Measurements from ENCODE around the gene AMOT.

The AMOT gene

DNA sequence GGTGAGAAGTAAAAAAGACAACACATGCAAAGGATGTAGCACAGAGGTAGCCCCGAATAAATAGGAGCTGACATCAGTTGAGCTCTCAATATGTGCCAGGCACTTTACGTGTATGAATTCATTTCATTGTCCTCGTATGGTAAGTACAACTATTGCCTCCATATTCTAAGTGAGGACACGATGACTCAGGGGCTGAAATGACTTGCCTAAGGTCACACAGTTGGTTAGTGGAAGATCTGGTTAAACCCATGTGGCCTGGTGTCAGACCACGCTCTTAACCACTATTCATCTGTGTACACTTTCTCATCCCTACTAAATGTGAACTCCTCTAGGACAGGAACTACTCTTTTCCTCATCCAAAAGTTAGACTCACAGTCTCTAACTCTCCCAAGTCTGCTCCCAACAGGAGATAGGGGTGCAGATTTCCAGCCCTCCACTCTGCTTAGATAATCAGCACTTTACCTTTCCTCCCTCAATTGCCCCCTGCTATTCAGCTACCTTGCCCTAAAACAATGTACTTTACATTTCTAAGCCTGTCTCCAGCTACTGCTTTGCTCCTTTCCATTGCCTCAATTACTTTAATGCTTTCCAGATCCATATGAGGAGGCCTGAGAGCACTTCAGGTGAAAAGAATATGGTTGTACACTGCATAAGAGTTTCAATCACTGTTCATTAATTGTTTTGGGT lies 102.1 kb downstream of the AMOT start:
- peak; percentile 39 for DNase-seq (ENCODE audit: low spot score)

DNA sequence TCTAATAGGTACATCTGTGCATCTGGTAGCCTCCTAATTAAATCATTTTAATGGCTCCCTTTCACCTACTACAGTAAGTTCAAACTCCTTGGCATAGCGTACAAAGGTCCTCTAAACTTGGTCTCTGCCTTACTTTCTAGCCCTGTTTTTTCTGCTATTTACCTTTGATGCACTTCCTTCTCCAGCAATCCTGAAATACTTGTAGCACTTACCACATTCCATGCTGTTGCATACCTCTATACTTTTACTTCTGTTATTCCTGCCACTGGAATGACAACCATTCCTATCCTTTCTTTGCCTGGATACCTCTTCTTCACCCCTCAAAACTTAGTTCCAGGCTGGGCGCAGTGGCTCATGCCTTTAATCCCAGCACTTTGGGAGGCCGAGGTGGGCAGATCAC lies 104.3 kb downstream of the AMOT start:
- DNase-seq (ENCODE audit: low spot score) = no peak

DNA sequence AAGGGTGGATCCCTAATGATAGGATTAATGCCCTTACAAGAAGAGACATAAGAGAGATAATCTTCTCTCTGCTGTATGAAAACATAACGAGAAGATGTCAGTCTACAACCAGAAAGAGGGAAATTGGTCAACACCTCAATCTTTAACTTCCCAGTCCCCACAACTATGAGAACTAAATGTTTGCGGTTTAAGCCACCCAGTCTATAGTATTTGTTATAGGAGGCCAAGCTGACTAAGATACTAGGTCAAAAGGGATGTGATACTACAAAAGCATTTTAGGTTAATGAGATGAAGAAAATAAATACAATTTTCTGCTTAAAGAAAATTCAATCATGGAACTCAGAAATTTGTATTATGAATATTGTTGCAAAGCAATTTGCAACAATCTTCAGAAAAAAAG lies 105.5 kb downstream of the AMOT start:
- no peak for DNase-seq (ENCODE audit: low spot score)

DNA sequence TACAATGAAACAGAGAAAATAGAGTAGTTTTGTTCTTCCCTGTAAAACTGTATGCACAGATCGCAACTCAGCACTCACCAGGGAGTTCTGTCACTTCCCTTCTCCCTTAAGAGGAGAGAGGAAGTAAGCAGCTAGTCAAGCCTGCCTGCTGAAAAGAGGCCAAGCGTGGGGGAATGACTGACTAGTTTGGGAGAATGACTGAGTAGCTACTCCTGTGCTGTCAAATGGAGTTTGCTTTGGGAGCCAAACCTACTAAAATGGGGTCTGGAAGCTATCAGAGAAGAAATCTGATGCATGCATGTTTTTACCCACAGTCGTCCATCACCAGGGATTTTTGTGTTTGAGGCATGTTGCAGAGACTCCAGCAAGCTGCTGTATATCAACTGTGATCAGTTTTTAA lies 106.3 kb downstream of the AMOT start:
- no peak for DNase-seq (ENCODE audit: low spot score)

DNA sequence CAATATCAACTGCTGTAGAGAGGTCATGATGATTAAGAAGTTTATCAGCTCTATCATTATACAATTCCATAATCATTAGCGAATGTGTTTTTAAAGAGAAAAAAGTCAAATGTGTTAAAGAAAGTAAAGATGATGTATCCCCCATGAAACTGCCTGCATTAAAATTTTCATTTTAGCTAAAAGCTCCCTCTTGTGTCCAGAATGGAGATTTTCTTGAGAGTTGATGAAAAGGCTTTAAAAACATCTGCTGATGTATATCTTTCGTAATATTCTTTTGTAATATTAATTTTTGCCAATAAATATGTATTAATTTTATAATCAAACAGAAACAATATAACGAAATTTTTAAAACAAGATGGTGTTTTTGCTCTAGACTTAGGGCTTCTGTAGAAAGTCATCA lies 108.8 kb downstream of the AMOT start:
- DNase-seq (ENCODE audit: low spot score) = no peak
